Activated T-cell treated with anti-CD3 and anti-CD28 coated beads, Interleukin-2, amount 50 U/mL, for 72 hours (primary cell): Measurements from ENCODE around the gene ARHGAP22. TPM values are rescaled to one million over a fixed set of nuclear protein-coding genes. Genes with fewer than 3 reads are reported as not detected.
"Not testable (repeated sequence)": the region's sequence is repeated elsewhere in the genome, so short reads cannot be mapped to it uniquely, and the experiment has no call there.

ENCODE experiments used
- ATAC-seq, 2 donors: fragments of 150-1000 bp; cut with Tn5 transposase; replicated peaks in 1 of 2; 2 replicates each; pipeline ENCODE4 v1.10.0; 2021; ENCODE audit warnings: moderate library complexity in 2 of 2, mild to moderate bottlenecking in 1 of 2
- DNase-seq, 2 donors: peaks; one replicate each; pipeline ENCODE4 v3.0.0; 2021 to 2022; ENCODE audit warnings: mixed read lengths in 1 of 2
- H3K27ac Mint-ChIP-seq: one replicate; pipeline ENCODE4 v1.8.0; 2022; ENCODE audit warnings: mild to moderate bottlenecking, moderate library complexity, mixed read lengths
- H3K27me3 Mint-ChIP-seq: one replicate; pipeline ENCODE4 v1.8.0; 2022; ENCODE audit warnings: low read depth, mixed read lengths
- H3K36me3 Mint-ChIP-seq, 2 donors: one replicate each; pipeline ENCODE4 v1.8.0; 2022; ENCODE audit warnings: mixed read lengths in 2 of 2, mild to moderate bottlenecking in 1 of 2; ENCODE audit not compliant: insufficient read depth in 2 of 2
- H3K4me1 Mint-ChIP-seq: one replicate; pipeline ENCODE4 v1.8.0; 2022; ENCODE audit warnings: low read depth, mixed read lengths
- H3K4me3 Mint-ChIP-seq, 2 donors: one replicate each; pipeline ENCODE4 v1.8.0; 2022; ENCODE audit warnings: mild to moderate bottlenecking in 2 of 2, mixed read lengths in 2 of 2, moderate library complexity in 2 of 2
- H3K9me3 Mint-ChIP-seq, 2 donors: one replicate each; pipeline ENCODE4 v1.8.0; 2022; ENCODE audit warnings: mixed read lengths in 2 of 2
- total RNA-seq, 2 donors: library from RNA; stranded (reverse); gene quantifications; one replicate each; pipeline ENCODE4 v1.2.3, GENCODE V29; 2022

Gene ARHGAP22, protein sequence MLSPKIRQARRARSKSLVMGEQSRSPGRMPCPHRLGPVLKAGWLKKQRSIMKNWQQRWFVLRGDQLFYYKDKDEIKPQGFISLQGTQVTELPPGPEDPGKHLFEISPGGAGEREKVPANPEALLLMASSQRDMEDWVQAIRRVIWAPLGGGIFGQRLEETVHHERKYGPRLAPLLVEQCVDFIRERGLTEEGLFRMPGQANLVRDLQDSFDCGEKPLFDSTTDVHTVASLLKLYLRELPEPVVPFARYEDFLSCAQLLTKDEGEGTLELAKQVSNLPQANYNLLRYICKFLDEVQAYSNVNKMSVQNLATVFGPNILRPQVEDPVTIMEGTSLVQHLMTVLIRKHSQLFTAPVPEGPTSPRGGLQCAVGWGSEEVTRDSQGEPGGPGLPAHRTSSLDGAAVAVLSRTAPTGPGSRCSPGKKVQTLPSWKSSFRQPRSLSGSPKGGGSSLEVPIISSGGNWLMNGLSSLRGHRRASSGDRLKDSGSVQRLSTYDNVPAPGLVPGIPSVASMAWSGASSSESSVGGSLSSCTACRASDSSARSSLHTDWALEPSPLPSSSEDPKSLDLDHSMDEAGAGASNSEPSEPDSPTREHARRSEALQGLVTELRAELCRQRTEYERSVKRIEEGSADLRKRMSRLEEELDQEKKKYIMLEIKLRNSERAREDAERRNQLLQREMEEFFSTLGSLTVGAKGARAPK
- not detected for total RNA-seq

GRCh38 chr10:48604991-48605508, at the start of gene ARHGAP22:
ARHGAP22 (minus strand) TSS chr10:48605073; CDS start chr10:48604796, 277 bp downstream.
- no peak for DNase-seq
- no peaks in the 10 kb centered on the region for H3K9me3 Mint-ChIP-seq
- H3K27me3 Mint-ChIP-seq: peaks cover 42% of the 10 kb centered on the region
- peak within 1 kb of the TSS; percentile 20 to 58 for H3K4me3 Mint-ChIP-seq
- peak in 1 of 2 donors; percentile 53 for ATAC-seq
- no peaks in the 10 kb centered on the region for H3K36me3 Mint-ChIP-seq
- no peak within 1 kb of the TSS for H3K27ac Mint-ChIP-seq
- no peaks in the 10 kb centered on the region for H3K4me1 Mint-ChIP-seq

DNA sequence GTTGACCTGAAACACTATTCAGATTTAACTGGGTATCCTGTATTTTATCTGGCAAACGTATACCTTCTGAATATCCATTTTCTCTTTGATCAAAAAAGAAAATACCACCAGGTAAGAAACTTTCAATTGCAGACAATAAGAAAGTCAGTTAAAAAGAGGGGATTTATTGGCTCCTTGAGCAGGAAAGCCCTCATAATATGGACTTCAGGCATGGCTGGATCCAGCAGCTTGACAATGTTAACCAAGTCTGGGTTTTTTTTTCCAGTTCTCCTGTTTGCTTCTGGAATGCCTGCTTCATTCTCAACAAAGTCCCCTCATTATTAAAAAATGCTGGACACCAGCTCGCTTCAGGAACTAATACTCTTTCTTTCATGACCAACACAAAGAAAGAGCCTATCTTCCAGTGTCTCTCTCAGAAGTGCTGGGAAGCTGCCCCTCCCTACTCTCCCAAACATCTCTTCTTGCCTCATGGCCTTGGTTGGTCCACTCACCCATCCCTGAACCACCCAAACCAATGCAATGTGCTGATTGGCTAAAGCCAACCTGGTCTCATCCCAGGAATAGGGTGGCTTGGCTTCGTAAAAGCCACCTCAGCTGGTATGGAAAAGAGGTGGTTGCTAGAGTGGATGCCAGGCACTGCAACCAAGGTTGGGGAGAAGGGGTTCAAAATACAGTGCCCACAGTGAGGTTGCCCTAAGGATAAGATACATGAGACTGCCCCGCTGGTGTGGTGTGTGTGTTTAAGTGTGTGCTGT, 49.2 kb upstream of the ARHGAP22 start:
- ATAC-seq (no peak), DNase-seq (no peak)
- H3K9me3 Mint-ChIP-seq: no peaks in the 10 kb centered on the region
- peaks cover 43% of the 10 kb centered on the region for H3K27me3 Mint-ChIP-seq
- no peaks in the 10 kb centered on the region for H3K36me3 Mint-ChIP-seq
- H3K27ac Mint-ChIP-seq: no peak overlapping the region
- H3K4me1 Mint-ChIP-seq: peaks cover 13% of the 10 kb centered on the region
- H3K4me3 Mint-ChIP-seq: no peak overlapping the region

DNA sequence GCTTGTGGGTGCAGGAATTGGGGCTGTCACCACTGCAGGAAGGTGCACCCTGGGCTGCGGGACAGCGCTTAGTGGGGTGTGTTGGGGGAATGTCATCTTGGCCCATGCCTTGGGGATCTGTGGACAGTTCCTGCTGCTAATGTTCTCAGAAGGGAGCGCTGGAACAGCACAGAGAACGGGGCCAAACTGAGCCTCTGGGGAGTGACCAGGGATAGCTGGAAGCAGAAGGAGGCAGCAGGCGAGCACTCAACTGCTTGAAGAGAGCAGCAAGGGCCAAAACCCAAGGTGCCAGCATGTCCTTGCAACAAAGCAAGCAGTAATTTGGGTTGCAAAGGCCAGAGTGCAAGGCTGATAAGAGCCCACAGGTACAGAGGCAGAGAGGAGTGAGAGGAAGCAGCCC, 48.5 kb upstream of the ARHGAP22 start:
- no peaks in the 10 kb centered on the region for H3K9me3 Mint-ChIP-seq
- DNase-seq: no peak
- no peak for ATAC-seq
- H3K27me3 Mint-ChIP-seq: peaks cover 41% of the 10 kb centered on the region
- no peak overlapping the region for H3K4me3 Mint-ChIP-seq
- no peak overlapping the region for H3K27ac Mint-ChIP-seq
- peaks cover 11% of the 10 kb centered on the region for H3K4me1 Mint-ChIP-seq
- H3K36me3 Mint-ChIP-seq: no peaks in the 10 kb centered on the region

DNA sequence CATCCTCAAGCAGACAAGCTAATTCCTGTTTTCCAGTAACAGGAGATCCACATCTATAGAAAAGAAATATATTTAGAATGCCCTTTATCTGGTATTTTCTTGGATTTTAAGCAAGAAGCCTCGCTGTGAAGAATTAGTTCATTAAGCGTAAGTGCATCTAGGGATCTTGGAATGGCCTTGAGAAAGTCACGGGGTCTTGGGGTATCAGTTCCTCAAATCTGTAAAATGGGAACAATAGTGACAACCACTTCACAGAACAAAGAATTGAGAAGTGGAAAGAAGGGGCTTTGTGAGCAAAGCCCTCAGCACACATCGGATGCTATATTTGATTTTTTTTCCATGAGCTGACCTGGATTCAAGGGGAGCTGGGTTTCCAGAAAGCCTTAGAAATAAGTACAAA, 47.5 kb upstream of the ARHGAP22 start:
- H3K27ac Mint-ChIP-seq: no peak overlapping the region
- no peak for DNase-seq
- no peaks in the 10 kb centered on the region for H3K36me3 Mint-ChIP-seq
- H3K9me3 Mint-ChIP-seq: no peaks in the 10 kb centered on the region
- peaks cover 7% of the 10 kb centered on the region for H3K4me1 Mint-ChIP-seq
- peaks cover 43% of the 10 kb centered on the region for H3K27me3 Mint-ChIP-seq
- no peak overlapping the region for H3K4me3 Mint-ChIP-seq
- no peak for ATAC-seq

- no peak overlapping the region for H3K4me3 Mint-ChIP-seq
- DNase-seq: no peak
- H3K36me3 Mint-ChIP-seq: no peaks in the 10 kb centered on the region
- no peak for ATAC-seq
- H3K27ac Mint-ChIP-seq: no peak overlapping the region
- H3K4me1 Mint-ChIP-seq: peaks cover 5% of the 10 kb centered on the region
- H3K9me3 Mint-ChIP-seq: no peaks in the 10 kb centered on the region
- H3K27me3 Mint-ChIP-seq: peaks cover 43% of the 10 kb centered on the region
These were observed 47.0 kb upstream of the ARHGAP22 start for GRCh38 chr10:48651839-48652238.

- no peak overlapping the region for H3K27ac Mint-ChIP-seq
- no peak overlapping the region for H3K4me3 Mint-ChIP-seq
- H3K4me1 Mint-ChIP-seq: no peaks in the 10 kb centered on the region
These were observed 46.4 kb upstream of the ARHGAP22 start for GRCh38 chr10:48651293-48651692.

DNA sequence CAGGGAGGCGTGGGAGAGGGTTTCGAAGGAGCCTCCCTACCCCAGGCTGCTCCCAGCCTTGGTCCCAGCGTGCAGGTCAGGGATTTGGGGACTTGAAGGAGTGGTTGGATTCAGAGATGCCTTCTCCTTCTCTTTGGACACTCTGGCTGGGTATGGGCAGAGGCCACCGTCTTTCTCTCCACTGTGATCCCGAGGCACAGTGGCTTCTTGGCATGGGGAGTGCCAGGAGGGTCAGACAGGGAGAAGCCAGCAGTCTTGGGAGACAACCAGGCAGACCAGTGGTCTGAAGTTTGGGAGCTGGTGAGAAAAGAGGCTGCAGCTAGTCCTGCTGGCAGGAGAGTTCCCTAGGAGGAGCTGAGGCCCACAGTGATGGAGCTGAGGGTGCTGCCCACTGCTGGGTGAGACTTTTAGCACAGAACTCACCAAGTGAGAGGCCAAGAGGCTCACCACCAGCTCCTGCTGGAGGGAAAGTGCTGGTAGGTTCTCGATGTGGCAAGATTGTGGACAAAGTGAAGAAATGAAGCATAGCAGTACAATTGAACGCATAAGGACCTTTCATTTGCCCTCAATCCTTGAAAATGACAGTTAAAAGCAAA, 44.6 kb upstream of the ARHGAP22 start:
- H3K4me1 Mint-ChIP-seq: no peaks in the 10 kb centered on the region
- H3K9me3 Mint-ChIP-seq: no peaks in the 10 kb centered on the region
- ATAC-seq: no peak
- no peaks in the 10 kb centered on the region for H3K36me3 Mint-ChIP-seq
- H3K27ac Mint-ChIP-seq: no peak overlapping the region
- H3K27me3 Mint-ChIP-seq: peaks cover 40% of the 10 kb centered on the region
- H3K4me3 Mint-ChIP-seq: no peak overlapping the region
- DNase-seq: no peak

More at GRCh38 chr10:48651293-48651692, 46.4 kb upstream of the ARHGAP22 start:
- H3K27me3 Mint-ChIP-seq: peaks cover 43% of the 10 kb centered on the region
- H3K36me3 Mint-ChIP-seq: no peaks in the 10 kb centered on the region
- DNase-seq (no peak), ATAC-seq (no peak)
- H3K9me3 Mint-ChIP-seq: no peaks in the 10 kb centered on the region

DNA sequence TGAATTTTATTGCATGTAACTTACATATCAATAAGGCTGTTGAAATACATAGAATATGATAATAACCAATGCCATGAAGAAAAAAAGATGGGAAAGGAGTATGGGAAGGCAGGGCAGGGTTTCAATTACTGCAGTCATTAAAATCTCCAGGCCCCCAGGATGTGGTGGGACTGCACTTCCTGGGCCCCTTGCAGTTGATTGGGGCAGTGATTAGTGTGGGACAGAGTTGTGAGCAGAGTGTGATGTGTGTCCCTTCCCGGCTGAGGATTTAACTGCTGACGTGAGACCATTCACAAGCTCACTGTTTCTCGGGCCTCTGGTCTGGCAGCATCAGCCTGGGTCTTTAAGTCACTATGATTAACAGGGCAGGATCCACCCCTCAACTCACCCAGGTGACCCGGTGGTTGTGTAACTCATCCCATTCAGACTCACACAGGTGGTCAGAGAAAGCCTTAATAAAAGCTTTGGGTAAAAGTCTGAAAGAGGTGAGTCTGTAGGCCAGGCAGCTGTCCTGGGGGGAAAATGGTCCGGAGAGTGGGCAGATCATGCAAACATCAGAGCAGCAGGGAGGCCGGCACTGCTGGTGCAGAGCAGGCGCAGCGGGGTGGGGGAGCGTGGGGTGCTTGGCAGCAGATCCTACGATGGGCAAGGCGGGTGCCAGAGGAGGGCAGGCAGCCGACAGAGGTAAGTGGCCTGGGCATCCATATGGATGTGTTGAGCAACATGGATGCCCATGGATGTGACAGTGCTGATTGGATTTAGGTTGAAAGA, 43.5 kb upstream of the ARHGAP22 start:
- peaks cover 41% of the 10 kb centered on the region for H3K27me3 Mint-ChIP-seq
- no peak overlapping the region for H3K27ac Mint-ChIP-seq
- no peaks in the 10 kb centered on the region for H3K36me3 Mint-ChIP-seq
- H3K9me3 Mint-ChIP-seq: no peaks in the 10 kb centered on the region
- ATAC-seq: no peak
- no peak for DNase-seq
- H3K4me1 Mint-ChIP-seq: no peaks in the 10 kb centered on the region
- H3K4me3 Mint-ChIP-seq: no peak overlapping the region

DNA sequence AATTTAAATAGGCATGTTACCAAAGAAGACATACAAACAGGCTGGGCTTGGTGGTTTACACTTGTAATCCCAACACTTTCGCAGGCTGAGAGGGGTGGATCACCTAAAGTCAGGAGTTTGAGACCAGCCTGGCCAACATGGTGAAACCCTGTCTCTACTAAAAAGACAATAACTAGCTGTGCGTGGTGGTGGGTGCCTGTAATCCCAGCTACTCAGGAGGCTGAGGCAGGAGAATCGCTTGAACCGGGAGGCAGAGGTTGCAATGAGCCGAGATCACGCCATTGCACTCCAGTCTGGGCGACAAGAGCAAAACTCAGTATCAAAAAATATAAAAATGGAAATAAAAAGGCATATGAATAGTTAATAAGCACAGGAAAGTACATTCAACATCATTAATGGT, 42.2 kb upstream of the ARHGAP22 start:
- H3K4me3 Mint-ChIP-seq, H3K9me3 Mint-ChIP-seq, H3K27ac Mint-ChIP-seq, H3K36me3 Mint-ChIP-seq, DNase-seq, H3K4me1 Mint-ChIP-seq, ATAC-seq: not testable (repeated sequence)
- H3K27me3 Mint-ChIP-seq: peaks cover 41% of the 10 kb centered on the region

GRCh38 chr10:48645600-48645999, 40.7 kb upstream of the ARHGAP22 start:
- H3K36me3 Mint-ChIP-seq: peaks cover 3 to 4% of the 10 kb centered on the region in 2 donors
- ATAC-seq: no peak
- H3K27ac Mint-ChIP-seq: no peak overlapping the region

GRCh38 chr10:48641099-48641690, 36.3 kb upstream of the ARHGAP22 start:
- not testable (repeated sequence) for H3K4me1 Mint-ChIP-seq

More at GRCh38 chr10:48645600-48645999, 40.7 kb upstream of the ARHGAP22 start:
- H3K4me3 Mint-ChIP-seq: no peak overlapping the region
- no peaks in the 10 kb centered on the region for H3K9me3 Mint-ChIP-seq
- H3K27me3 Mint-ChIP-seq: peaks cover 30% of the 10 kb centered on the region
- no peak for DNase-seq
- no peaks in the 10 kb centered on the region for H3K4me1 Mint-ChIP-seq

GRCh38 chr10:48640326-48640725, 35.5 kb upstream of the ARHGAP22 start:
- ATAC-seq: no peak
- Mint-ChIP-seq H3K4me3 (no peak overlapping the region), H3K27ac (no peak overlapping the region), H3K36me3 (peaks cover 4 to 7% of the 10 kb centered on the region in 2 donors), H3K9me3 (peaks cover 5 to 9% of the 10 kb centered on the region in 2 donors), H3K4me1 (no peaks in the 10 kb centered on the region), H3K27me3 (peaks cover 47% of the 10 kb centered on the region)
- no peak for DNase-seq

More at GRCh38 chr10:48641099-48641690, 36.3 kb upstream of the ARHGAP22 start:
- not testable (repeated sequence) for DNase-seq, ATAC-seq, H3K36me3 Mint-ChIP-seq, H3K27ac Mint-ChIP-seq, H3K9me3 Mint-ChIP-seq, H3K4me3 Mint-ChIP-seq
- H3K27me3 Mint-ChIP-seq: peaks cover 47% of the 10 kb centered on the region
